CD4-positive, alpha-beta T cell treated with Interferon gamma for 1 hour (primary cell): Measurements from ENCODE around the gene GRAMD4.
A peak's percentile ranks its signal among the peaks of the same experiment; 100 is the strongest.

ENCODE experiments used
- DNase-seq: peaks from one replicate; pipeline ENCODE4 v3.0.0-alpha.2; 2020

GRAMD4 gene

GRCh38 chr22:46598737-46599424 lies 21.3 kb upstream of the GRAMD4 start:
- DNase-seq: peak; percentile 32

DNA sequence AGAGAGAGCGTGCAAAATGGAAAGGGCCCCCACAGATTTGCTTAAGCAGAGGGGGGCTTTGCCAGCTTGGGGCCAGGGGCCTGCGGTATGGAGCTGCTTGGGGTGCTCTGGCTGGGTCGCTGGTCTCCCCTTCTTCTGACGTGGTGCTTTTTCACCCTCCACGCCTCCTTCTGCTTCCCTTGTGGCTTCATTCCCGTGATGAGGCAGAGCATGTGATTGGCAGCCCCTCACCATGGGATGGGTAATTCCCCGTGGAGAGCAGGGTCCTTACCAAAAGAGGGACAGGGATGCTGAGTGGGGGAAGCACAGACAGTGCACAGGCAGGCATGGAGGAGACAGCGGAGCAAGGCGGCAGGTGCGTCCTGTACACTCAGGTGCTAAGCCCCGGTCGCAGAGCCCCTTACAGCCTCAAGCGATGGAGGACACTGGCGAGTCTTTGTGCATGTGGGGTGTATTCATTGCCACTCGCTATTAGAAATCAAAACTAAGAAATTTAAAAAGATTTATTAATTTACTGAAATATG lies 19.9 kb upstream of the GRAMD4 start:
- no peak for DNase-seq

- peak; percentile 59 for DNase-seq
Measured at GRCh38 chr22:46602025-46602424, 18.2 kb upstream of the GRAMD4 start.

DNA sequence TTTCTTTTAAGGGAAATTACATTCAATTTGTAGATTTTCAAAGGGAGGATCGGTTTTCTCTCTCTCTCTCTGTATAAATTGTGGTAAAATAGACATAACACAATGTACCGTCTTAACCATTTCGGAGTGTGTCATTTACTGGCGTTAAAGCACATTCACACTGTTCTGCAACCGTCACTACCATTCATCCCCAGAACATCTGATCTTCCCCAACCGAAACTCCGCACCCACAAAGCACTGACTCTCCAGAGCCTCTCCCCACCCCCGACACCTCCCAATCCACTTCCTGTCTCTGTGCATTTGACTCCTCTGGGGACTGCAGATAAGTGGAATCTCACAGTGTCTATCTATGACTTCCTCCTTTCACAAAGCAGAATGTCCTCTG lies 15.9 kb upstream of the GRAMD4 start:
- DNase-seq: peak; percentile 51

- no peak for DNase-seq
Measured at GRCh38 chr22:46605117-46605516, 15.1 kb upstream of the GRAMD4 start.

- DNase-seq: no peak
Measured at GRCh38 chr22:46606886-46607285, 13.3 kb upstream of the GRAMD4 start.

DNA sequence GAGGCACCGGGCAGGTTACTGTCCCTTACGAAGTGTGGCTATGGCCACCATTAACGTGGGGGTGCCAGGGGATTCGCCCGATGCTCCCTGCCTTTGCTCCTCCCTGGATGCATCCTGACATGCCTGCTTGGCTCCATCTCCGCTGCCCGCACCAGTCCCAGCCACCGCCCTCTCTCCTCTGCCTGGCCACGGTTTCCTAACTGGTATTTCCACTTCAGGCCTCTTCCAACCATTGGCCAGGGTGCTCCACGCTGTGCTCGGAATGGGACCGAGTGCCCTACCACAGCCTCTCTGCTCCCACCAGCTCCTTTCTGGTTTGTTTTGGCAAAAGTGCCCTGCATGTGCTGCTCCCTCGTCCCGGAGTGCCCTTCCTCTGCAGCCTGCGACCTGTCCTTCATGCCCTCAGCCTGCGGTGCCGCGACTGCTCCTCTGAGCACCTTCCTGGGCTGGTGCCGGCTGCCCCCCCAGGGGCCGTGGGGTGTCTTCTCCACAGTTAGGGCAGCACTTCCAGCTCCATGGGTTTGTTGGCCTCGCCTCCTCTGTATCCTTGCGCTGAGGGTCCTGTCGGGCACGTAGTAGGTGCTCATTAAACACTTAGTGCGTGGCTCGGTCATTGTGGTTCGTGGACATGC lies 12.6 kb upstream of the GRAMD4 start:
- no peak for DNase-seq

GRCh38 chr22:46609175-46609690 lies 11.0 kb upstream of the GRAMD4 start:
- no peak for DNase-seq

GRCh38 chr22:46609724-46610201 lies 10.4 kb upstream of the GRAMD4 start:
- DNase-seq: no peak

- no peak for DNase-seq
Measured at GRCh38 chr22:46610356-46610755, 9.8 kb upstream of the GRAMD4 start.

- no peak for DNase-seq
Measured at GRCh38 chr22:46611189-46611588, 9.0 kb upstream of the GRAMD4 start.

- DNase-seq: no peak
Measured at GRCh38 chr22:46612341-46612903, 7.8 kb upstream of the GRAMD4 start.

- DNase-seq: no peak
Measured at GRCh38 chr22:46612904-46613605, 7.1 kb upstream of the GRAMD4 start.

- DNase-seq: no peak
Measured at GRCh38 chr22:46613606-46614021, 6.6 kb upstream of the GRAMD4 start.

DNA sequence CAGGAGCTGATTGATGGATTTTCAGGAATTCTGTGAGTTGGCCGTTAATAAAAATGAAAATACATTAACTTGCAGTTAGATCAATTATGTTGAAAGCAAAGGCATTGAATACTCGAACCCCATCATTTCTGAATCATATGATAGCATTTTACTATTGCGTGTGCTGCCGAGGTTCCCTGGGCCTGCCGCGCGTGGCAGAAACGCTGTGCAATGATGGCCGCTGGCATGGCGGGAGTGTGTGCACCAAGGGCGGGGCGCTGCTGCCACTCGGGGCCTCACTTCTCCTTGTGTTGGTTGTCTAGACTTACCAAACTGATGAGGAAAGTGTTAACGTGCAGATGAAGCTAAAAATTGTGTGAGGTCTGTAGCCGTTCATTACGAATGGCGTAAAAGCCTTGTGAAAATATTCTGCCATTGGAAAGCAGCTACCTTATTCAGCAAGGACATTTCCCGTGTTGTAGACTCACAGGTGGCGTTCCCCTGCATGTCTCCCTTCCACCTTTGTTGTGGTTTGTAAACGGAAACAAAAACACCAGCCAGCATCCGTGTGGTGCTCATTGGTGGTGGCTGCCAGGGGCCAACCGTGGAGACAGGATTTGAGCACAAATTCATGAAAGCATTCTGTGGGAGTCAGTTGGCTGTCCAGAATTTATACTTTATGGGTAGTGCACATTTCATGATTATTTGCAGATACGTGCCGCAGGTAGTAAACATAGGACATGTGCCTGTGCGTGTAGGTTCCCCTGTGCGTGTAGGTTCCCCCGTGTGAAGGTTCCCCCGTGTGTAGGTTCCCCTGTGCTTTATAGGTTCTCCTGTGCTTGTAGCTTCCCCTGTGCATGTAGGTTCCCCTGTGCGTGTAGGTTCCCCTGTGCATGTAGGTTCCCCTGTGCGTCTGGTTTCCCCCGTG lies 5.9 kb upstream of the GRAMD4 start:
- DNase-seq: peak; percentile 67

DNA sequence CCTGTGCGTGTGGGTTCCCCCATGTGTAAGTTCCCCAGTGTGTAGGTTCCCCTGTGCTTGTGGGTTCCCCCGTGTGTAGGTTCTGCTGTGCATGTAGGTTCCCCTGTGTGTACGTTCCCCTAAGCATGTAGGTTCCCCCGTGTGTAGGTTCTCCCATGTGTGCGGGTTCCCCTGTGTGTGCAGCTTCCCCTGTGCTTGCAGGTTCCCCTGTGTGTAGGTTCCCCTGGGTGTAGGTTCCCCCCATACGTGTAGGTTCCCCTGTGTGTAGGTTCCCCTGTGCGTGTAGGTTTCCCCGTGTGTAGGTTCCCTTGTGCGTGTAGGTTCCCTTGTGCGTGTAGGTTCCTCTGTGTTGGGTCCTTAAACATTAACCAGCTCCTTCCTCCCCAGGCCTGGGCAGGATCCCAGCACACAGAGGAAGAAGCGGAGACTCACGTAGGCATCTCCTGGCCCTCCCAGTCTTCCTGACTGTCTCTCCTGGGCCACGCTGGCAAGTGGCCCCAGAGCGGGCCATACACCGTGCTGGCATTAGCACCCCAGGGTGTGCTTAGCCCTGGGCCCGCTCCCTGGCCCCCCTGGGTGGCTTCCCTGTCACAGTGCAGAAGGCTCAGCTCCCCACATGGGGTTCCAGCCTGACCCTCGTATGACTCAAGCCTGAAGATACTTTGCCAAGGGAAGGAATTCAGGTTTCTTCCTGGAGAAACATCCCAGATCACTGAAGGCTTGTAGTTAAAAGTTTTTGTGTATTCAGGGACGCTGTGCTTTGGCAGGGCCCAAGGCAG lies 2.8 kb upstream of the GRAMD4 start:
- DNase-seq: no peak

- no peak for DNase-seq
Measured at GRCh38 chr22:46617986-46618647, 2.1 kb upstream of the GRAMD4 start.

DNA sequence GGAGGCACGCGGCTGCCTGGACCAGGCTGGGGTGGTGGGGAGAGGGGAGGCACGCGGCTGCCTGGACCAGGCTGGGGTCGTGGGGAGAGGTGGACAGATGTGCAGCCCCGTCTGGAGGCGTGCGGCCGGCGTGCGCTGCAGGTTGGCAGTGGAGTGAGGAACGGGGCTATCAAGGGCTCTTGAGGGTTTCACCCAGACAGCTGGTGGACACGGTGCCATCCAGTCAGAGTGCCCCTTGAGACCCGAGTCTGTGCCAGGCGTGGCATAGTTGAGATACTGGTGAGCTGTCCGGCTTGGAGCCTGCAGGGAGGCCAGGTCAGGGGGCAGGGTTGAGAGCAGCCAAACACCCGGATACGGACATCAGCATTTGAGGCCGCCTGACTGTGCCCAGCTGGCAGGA lies 1.5 kb upstream of the GRAMD4 start:
- no peak for DNase-seq

DNA sequence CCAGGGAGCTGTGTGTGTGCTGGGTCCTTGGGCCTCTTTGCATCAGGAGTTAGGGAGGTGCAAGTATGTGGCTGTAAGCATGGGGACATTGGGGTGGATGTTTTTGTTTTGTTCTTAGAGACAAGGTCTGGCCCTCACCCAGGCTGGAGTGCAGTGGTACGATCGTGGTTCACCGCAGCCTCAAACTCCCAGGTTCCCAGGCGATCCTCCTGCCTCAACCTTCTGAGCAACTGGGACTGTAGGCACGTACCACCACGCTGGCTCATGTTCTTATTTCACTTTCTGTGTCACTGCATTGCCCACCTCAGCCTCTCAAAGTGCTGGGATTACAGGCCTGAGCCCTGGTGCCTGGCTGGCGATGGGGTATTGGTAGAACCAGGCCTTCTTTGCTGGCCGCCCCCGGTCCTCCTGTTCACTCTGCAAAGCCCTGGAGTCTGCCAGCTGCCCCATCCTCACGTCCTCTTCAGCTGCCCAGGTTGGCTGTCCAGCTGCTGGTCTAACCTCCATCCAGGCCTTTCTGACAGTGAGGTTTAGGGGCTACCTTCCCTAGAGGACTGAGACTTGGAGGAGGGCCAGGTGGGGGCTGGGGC lies 851 bp upstream of the GRAMD4 start:
- DNase-seq: no peak

GRCh38 chr22:46620588-46621242 lies 529 bp downstream of the GRAMD4 start:
- no peak for DNase-seq
